C4-2B (cell line): ENCODE measurements around the gene PPP2R3B.

Source experiments
- ZFX ChIP-seq: fragments of 450-650 bp; IDR thresholded peaks from 2 replicates; pipeline ENCODE4 v1.6.1; 2017
- TF ChIP-seq, protein P1 (sequence below): fragments of 450-650 bp; conservative IDR thresholded peaks from 2 replicates; pipeline ENCODE4 v1.5.1; 2017; ENCODE audit warnings: mild to moderate bottlenecking

DNA sequence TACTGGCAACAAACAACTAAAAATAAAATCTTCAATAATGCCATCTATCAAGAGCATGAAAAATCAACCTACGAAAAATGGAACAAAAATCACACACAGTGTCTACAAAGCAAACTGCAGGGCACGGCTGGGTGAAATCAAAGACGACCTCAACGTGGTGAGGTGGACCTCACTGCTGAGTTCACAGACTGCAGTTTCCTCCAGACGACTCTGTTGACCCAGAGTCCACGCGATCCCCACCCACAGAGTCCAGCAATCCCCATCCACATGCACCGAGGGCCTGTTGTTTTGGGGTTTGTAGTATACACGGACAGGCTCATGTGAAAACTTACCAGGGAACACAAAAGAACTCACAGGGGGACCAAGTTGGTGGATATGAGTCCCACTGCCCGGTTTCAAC is 37.0 kb downstream of the PPP2R3B start:
- TF ChIP-seq, protein P1, sequence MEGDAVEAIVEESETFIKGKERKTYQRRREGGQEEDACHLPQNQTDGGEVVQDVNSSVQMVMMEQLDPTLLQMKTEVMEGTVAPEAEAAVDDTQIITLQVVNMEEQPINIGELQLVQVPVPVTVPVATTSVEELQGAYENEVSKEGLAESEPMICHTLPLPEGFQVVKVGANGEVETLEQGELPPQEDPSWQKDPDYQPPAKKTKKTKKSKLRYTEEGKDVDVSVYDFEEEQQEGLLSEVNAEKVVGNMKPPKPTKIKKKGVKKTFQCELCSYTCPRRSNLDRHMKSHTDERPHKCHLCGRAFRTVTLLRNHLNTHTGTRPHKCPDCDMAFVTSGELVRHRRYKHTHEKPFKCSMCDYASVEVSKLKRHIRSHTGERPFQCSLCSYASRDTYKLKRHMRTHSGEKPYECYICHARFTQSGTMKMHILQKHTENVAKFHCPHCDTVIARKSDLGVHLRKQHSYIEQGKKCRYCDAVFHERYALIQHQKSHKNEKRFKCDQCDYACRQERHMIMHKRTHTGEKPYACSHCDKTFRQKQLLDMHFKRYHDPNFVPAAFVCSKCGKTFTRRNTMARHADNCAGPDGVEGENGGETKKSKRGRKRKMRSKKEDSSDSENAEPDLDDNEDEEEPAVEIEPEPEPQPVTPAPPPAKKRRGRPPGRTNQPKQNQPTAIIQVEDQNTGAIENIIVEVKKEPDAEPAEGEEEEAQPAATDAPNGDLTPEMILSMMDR = no peak
- no peak for TF ChIP-seq ZFX
